Activated CD4-positive, CD25-positive, alpha-beta regulatory T cell treated with anti-CD3 and anti-CD28 coated beads, Interleukin-2, amount 50 U/mL, for 16 hours (primary cell): Measurements from ENCODE around the gene CSKMT.
"Not testable (repeated sequence)": the region's sequence is repeated elsewhere in the genome, so short reads cannot be mapped to it uniquely, and the experiment has no call there.

Source experiments
- DNase-seq: peaks from one replicate; pipeline ENCODE4 v3.0.0-alpha.2; 2020; ENCODE audit warnings: low read depth, low spot score

CSKMT gene

DNA sequence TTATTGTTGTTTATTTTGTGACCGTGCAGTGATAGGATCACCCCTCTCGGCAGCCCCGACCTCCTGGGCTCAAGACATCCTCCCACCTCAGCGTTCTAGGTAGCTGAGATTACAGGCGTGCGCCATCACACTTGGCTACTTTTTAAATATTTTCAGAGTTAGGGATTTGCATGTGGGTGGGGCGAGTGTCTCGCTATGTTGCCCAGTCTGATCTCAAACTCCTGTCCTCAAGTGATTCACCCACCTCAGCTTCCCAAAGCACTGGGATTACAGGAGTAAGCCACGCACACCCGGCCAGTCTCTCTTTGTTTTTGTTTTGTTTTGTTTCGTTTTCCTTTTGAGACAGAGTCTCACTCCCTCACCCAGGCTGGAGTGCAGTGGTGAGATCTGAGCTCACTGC, 10.8 kb upstream of the CSKMT start:
- no peak for DNase-seq

DNA sequence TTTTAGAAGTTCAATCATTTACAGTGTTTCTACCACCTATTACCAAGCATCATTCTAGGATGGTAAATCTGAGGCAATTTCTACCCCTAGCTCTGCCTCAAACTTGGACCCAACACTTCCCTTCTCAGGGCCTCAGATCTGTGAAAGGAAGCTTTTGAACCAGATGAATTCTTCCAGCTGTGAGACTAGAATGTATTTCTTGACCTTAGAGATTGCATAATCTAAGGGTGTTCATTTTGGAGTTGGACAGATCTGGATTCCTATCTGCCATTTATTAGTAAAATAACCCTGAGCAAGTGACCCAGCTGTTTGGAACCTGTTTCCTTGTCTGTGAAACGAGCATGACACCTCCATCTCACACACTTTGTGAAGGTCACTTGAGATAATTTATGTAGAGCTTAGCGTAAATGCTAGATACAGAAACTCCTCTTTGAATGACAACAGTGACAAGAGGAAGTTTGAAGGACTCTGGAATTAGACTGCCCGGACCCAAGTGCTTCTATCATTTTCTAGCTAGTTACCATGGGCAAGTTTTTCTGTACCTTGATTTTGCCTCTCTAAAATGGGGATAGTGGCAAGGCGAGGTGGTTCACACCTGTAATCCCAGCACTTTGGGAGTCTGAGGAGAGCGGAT, 8.2 kb upstream of the CSKMT start:
- no peak for DNase-seq

GRCh38 chr11:62664405-62665074, 572 bp upstream of the CSKMT start:
- DNase-seq = no peak

DNA sequence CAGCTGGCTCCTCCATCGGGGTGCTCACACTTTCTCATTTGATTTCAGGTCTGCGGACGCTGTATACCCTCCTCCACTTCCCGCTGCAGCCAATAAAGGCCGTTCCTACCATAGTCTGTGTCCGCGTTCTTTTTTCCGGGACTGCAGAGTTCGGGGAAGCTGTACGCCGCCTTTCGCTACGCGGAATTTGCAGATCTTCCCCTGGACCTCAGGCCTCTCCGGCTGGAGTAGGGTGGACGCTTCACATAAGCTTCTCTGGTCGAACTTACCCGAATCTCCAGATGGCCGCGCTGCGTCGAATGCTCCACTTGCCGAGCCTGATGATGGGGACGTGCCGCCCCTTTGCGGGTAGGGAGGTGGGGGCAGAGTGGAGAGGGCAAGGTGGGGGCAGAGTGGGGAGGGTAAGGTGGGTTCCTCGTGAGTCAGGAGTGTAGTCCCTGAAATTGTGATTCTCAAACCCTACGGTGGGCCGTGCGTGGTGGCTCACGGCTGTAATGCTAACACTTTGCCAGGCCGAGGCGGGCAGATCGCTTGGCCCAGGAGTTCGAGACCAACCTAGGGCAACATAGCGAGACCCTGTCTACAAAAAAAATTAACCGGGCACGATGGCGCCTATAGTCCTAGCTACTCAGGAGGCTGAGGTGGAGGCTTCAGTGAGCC, 617 bp downstream of the CSKMT start:
- peak; percentile 30 for DNase-seq

DNA sequence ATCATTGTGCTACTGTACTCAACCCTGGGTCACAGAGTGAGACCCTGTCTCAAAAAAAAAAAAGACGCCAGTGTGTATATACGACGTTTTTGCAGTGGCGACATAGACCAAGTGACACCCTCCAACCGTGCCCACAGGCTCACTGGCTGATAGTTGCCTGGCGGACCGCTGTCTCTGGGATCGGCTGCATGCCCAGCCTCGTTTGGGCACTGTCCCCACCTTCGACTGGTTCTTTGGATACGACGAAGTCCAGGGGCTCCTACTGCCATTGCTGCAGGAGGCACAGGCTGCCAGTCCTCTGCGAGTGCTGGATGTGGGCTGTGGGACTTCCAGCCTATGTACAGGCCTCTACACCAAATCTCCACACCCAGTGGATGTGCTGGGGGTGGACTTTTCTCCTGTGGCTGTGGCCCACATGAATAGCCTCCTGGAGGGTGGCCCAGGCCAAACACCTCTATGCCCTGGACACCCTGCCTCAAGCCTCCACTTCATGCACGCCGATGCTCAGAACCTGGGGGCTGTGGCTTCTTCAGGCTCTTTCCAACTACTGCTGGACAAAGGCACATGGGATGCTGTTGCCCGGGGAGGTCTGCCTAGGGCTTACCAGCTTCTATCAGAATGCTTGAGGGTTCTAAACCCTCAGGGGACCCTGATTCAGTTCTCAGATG, 1.3 kb downstream of the CSKMT start:
- DNase-seq = no peak

GRCh38 chr11:62667460-62667859, 2.3 kb downstream of the CSKMT start:
- DNase-seq = no peak

GRCh38 chr11:62669420-62670161, 4.5 kb downstream of the CSKMT start:
- DNase-seq = no peak

GRCh38 chr11:62671236-62671607, 6.1 kb downstream of the CSKMT start:
- no peak for DNase-seq

DNA sequence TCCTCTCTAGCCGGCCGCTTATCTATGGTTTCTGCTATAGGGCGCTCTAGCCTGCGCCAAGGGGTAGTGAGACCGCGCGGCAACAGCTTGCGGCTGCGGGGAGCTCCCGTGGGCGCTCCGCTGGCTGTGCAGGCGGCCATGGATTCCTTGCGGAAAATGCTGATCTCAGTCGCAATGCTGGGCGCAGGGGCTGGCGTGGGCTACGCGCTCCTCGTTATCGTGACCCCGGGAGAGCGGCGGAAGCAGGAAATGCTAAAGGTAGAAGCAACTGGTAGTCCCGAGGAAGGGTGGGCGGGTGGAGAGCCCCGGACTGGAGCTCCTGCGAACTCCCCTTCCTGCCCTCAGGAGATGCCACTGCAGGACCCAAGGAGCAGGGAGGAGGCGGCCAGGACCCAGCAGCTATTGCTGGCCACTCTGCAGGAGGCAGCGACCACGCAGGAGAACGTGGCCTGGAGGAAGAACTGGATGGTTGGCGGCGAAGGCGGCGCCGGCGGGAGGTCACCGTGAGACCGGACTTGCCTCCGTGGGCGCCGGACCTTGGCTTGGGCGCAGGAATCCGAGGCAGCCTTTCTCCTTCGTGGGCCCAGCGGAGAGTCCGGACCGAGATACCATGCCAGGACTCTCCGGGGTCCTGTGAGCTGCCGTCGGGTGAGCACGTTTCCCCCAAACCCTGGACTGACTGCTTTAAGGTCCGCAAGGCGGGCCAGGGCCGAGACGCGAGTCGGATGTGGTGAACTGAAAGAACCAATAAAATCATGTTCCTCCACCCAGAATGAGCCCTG, 6.7 kb downstream of the CSKMT start, which contains the start of the genes LBHD1 and UQCC3:
LBHD1 (minus strand) TSS at position 660 of the 782 bp plus-strand sequence. CDS start 2,236 bp downstream, outside the sequence.
UQCC3 (plus strand) TSS at position 66 of the 782 bp plus-strand sequence; CDS start at position 139, 73 bp downstream.
- DNase-seq = peak; percentile 47

DNA sequence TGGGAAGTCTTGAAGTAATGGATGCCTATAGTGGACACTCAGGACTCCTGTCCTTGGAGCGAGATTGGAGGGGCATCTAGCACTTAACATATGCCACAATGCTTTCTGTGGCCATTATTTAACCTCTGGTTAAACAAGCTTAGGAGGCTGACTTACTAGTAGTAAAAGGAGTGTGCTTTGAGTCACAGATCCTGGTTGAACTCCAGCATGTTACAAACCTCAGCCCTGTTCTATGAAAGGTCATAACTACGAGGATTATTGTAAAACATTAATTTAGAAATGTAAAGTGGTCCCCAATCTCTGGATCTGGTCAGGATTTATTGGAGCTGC, 8.0 kb downstream of the CSKMT start:
- DNase-seq = no peak

GRCh38 chr11:62675415-62675814, 10.3 kb downstream of the CSKMT start:
- DNase-seq = not testable (repeated sequence)

DNA sequence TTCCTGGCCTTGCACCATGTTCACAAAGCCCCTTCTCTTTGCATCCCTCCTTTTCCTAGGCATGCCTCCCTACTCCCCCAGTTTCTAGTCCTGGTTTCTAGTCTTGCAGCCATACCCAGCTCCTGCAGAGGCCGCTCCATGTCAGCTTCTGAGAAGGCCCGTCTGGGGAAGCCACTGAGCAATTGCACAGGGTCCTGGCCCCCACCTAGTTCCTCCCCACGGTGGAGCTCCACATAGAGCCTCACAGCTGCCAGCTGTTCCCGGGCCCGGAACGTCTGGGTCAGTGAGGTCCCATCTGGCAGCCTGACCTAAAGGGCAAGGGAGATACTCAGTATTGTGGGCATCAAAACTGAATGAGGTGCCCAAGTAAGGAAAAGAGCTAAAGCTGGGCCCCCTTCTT, 11.6 kb downstream of the CSKMT start:
- no peak for DNase-seq

- no peak for DNase-seq
These were observed 12.0 kb downstream of the CSKMT start for GRCh38 chr11:62677156-62677555.

DNA sequence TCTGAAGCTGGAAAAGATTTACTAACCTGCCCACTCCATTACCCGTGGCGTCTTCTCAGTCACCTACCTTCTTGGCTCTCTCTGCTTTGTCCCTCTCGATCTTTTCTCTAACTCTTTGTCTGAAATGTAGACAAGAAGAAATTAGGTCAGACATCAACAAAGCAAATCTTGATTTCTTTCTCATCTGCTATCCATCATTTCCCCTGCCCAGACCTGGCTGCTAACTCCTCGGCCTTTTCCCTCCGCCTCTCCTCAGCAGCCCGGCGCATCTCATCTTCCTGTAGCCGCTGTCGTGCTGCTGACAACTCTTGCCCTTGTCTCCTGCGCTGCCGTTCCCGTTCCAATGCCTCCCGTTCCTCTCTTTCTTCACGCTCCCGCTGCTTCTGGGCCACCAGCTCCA, 12.6 kb downstream of the CSKMT start:
- DNase-seq = no peak

DNA sequence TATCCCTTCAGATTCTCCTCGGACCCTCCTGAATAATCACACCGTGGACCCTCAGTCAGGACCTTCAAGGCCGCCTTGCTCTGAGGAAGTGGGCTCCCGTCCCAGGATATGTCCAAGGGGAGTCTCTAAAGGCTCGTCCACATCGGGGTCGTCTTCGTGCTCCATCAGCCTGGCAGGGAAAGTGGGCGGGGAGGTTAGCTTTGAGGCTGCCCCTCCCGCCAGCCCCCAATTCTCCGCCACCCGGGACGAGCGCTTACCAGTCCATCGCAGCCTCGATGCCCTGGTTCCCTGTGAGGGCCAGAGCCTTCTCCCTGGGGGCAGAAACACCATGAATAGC, 13.3 kb downstream of the CSKMT start:
- DNase-seq = no peak

DNA sequence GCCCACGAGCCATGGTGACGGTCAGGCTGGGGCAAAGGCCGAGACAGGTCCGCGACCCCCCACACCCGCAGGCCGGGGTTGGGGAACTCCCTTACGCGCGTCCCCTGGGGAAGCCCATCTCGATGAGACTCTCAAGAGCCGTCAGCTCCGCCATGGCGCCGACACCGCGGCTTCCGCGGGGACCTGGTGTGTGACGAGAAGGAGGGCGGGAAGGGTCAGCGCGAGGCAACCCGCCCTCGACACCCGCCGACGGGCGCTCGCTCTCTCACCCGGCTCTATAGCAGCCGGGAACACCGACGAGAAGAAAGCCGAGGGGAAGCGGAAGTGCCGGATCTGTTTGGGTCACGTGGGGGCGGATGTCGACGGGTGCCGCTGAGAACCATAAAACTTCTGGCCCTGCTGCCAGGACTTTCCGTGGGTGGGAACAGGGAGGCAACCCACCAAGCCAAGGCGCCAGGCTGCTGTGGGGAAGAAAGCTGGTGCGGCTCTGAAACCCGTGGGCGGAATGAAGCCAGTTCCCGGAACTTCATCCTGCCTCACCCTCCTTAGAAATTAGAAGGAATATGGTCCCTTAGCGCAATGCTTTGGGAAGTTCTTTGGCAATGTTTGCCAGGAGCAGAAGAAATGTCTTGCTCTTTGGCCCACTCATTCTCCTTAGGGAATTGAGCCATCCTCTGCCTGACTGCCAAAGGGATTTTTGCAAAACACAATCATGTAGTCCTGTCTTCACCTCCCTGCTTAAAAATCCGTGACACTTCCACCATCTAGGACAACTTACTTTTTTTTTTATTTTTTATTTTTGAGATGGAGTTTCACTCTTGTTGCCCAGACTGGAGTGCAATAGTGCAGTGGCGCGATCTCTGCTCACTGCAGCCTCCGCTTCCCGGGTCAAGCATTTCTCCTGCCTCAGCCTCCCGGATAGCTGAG, 13.9 kb downstream of the CSKMT start, which contains the start of gene UBXN1:
UBXN1 (minus strand) TSS at position 304 of the 927 bp plus-strand sequence; CDS start at position 154, 150 bp downstream.
- DNase-seq = peak; percentile 69

DNA sequence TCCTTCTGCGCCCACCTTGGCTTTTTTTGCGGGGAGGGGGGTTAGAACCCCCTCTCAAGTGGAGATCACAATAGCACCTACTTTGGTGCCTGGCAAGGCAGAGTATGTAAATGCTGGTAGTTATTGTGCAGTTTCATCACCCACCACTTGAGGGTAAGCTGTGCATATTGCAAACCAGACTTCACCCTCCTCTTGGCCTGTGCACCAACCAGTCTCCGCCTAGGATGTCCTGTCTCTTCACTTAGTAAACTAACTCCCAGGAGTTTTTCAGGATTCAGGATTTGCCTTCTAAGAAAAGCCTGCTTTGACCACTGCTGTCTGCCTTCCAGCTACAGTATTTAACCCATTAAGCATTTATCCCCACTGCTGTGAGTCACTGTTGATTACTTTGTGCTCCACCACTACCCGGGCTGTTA, 15.7 kb downstream of the CSKMT start:
- no peak for DNase-seq

DNA sequence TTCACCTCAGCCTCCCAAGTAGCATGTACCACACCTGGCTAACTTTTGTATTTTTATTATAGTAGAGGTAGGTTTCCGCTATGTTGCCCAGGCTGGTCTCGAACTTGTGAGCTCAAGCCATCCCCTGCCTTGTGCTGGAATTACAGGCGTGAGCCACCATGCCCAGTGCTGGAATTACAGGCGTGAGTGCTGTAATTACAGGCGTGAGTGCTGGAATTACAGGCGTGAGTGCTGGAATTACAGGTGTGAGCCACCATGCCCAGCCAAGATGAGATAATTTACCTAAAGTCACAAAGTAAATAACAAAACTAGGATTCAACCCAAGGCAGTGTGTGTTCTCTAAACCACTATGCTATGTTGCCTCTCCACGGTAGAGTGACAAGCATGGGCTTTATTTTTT, 17.4 kb downstream of the CSKMT start:
- no peak for DNase-seq

- DNase-seq = no peak
These were observed 22.6 kb downstream of the CSKMT start for GRCh38 chr11:62687508-62688396.
